Body of pancreas (tissue), 4 donors: Measurements from ENCODE around the gene FIBCD1.

Experiments used
- CTCF ChIP-seq, 7 experiments: fragments of 450-650 bp in 4 of 7; fragments of 200-600 bp in 3 of 7; sonication (generic) in 3 of 7; IDR thresholded peaks; one replicate each; pipeline ENCODE4 v1.5.1; 2016 to 2019; ENCODE audit warnings: antibody characterized with exemption in 7 of 7
- POLR2A ChIP-seq, 3 donors: fragments of 450-650 bp; IDR thresholded peaks; one replicate each; pipeline ENCODE4 v1.6.1; 2016; ENCODE audit warnings: antibody characterized with exemption in 3 of 3, mild to moderate bottlenecking in 2 of 3

- TF ChIP-seq POLR2A (IDR thresholded peaks at IDR 0.05) (no peak), CTCF (IDR thresholded peaks at IDR 0.05) (no peak)
Observed at GRCh38 chr9:130872093-130872492, 67.0 kb downstream of the FIBCD1 start.
